ENCODE measurements around the gene CLASP2. TPM values are rescaled to one million over a fixed set of nuclear protein-coding genes. Genes with fewer than 3 reads are reported as not detected.

CLASP2 gene
- total and polyA plus RNA-seq, 7 donors: 4.8 to 122 (median 77.7) TPM

DNA sequence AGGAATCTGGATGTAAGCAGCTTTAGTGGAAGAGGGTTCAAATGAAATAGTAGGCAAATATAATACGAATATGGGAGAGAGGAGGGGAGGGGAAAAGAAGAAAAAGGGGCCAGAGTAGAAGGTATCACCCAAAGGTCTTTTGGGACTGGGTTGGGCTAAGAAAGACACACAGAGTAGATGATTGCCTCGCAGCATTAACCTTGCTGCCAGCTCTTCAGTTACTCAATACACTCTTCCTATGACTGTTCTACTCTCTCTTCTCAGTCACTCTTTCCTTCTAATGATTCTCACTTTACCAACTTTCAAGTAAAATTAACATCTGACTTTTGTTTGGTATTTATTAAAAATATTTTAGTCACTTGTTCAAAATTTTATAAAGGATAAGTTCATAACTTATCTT lies 52.8 kb downstream of the CLASP2 start:
- no peak overlapping the region for H3K4me3 ChIP-seq
- no peak overlapping the region for H3K27ac ChIP-seq
- no peaks in the 10 kb centered on the region for H3K36me3 ChIP-seq
- peaks cover 0 to 8% (median 4%) of the 10 kb centered on the region in 4 donors for H3K4me1 ChIP-seq
- intact Hi-C loops (cut with DNase I): no loop called here
- no peaks in the 10 kb centered on the region for H3K9me3 ChIP-seq
- 91 to 99% methylated on average over 2 of the region's 2 CpGs for WGBS, 2 donors
- no peak for DNase-seq
- H3K27me3 ChIP-seq: no peaks in the 10 kb centered on the region
- TF ChIP-seq POLR2AphosphoS5 (IDR thresholded peaks at IDR 0.05) (no peak), CTCF (IDR thresholded peaks at IDR 0.05) (no peak), EP300 (IDR thresholded peaks at IDR 0.05) (no peak), POLR2A (IDR thresholded peaks at IDR 0.05) (no peak)

GRCh38 chr3:33664195-33664594 lies 53.9 kb downstream of the CLASP2 start:
- no peak for TF ChIP-seq CTCF (IDR thresholded peaks at IDR 0.05)
- TF ChIP-seq POLR2AphosphoS5 (IDR thresholded peaks at IDR 0.05): no peak
- TF ChIP-seq POLR2A (IDR thresholded peaks at IDR 0.05): no peak
- no peaks in the 10 kb centered on the region for H3K9me3 ChIP-seq
- H3K4me1 ChIP-seq: peaks cover 0 to 17% (median 12%) of the 10 kb centered on the region in 4 donors
- H3K4me3 ChIP-seq: no peak overlapping the region
- no peak overlapping the region for H3K27ac ChIP-seq
- no peak for DNase-seq
- 63 to 67% methylated on average over 1 of the region's 1 CpG for WGBS, 2 donors
- H3K36me3 ChIP-seq: no peaks in the 10 kb centered on the region
- no peaks in the 10 kb centered on the region for H3K27me3 ChIP-seq
- intact Hi-C loops (cut with DNase I): no loop called here

DNA sequence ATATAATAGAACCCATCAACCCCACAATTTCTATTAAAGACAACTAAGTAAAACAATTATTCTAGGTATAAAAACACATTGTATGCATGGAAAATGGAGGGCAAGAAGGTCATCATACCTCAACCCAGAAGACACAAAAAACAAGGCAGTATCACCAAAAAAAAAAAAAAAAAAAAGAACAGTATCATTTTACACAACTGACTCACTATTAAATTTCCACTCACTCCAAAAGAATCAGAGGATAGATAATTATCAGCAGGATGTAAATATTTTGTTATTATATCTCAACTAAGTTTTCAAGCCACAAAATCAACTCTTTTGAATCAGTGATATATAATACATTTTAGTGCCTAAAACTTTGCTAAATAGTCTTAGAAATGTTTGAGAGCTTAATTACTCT lies 55.0 kb downstream of the CLASP2 start:
- DNase-seq: no peak
- TF ChIP-seq CTCF (IDR thresholded peaks at IDR 0.05) (no peak), EP300 (IDR thresholded peaks at IDR 0.05) (no peak), POLR2AphosphoS5 (IDR thresholded peaks at IDR 0.05) (no peak), POLR2A (IDR thresholded peaks at IDR 0.05) (no peak)
- no peak overlapping the region for H3K27ac ChIP-seq
- H3K4me3 ChIP-seq: no peak overlapping the region
- intact Hi-C loops (cut with DNase I): no loop called here
- no peaks in the 10 kb centered on the region for H3K27me3 ChIP-seq
- H3K9me3 ChIP-seq: no peaks in the 10 kb centered on the region
- peaks cover 0 to 19% (median 16%) of the 10 kb centered on the region in 4 donors for H3K4me1 ChIP-seq
- H3K36me3 ChIP-seq: no peaks in the 10 kb centered on the region

DNA sequence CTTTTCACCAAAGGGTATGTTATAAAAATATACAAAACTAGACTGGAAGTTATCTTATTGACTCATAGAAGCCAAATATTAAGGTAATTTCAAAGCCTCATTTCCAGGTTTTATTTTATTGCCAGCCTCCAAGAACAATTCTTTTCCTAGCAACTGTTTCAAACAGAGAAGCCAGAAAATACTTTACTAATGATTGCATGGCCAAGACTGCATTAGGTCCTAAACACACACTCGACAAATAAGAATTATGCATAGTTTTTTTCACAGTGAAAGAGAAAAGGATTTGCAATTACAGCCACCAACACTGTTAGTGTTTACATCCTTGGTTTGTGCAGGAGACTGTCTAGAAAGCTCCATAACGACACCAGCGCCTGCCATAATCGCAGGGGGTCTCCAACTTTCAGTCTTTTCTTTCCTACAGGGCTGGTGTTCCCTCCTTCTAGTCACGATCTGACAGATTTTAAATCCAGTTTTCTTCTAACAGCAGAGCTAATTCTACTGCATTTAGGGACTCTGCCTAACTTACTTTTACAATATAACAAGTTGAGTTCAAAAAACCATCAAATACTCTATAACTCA lies 58.1 kb downstream of the CLASP2 start:
- TF ChIP-seq CTCF (IDR thresholded peaks at IDR 0.05) (no peak), POLR2A (IDR thresholded peaks at IDR 0.05) (no peak), POLR2AphosphoS5 (IDR thresholded peaks at IDR 0.05) (no peak), EP300 (IDR thresholded peaks at IDR 0.05) (no peak)
- intact Hi-C loops (cut with DNase I): loop anchor here (10.0 kb wide), 1 partner anchor 215 kb away; the partner anchor contains the start of gene UBP1
- Histone ChIP-seq H3K27ac (peak overlapping the region; percentile 74 to 81 (median 77)), H3K4me3 (peak overlapping the region; percentile 32 to 59 (median 52)), H3K9me3 (no peaks in the 10 kb centered on the region), H3K4me1 (peaks cover 0 to 48% (median 38%) of the 10 kb centered on the region in 4 donors), H3K27me3 (no peaks in the 10 kb centered on the region), H3K36me3 (no peaks in the 10 kb centered on the region)
- no peak for DNase-seq
- 51 to 67% methylated on average over 5 of the region's 5 CpGs for WGBS, 2 donors
